H1 (cell line): ENCODE measurements around the gene KLF14. TPM values are rescaled to one million over a fixed set of nuclear protein-coding genes. Genes with fewer than 3 reads are reported as not detected.

Experiments
- CTCF ChIA-PET: fragments of 300-600 bp; sonication (Branson Sonifier 250); formaldehyde crosslinking; loops from one replicate; lab custom pipeline; 2021; ENCODE audit not compliant: partially characterized antibody; lab: Charles Lee
- POLR2A ChIA-PET: fragments of 300-600 bp; sonication (Branson Sonifier 250); formaldehyde crosslinking; loops from one replicate; lab custom pipeline; 2021; ENCODE audit warnings: inconsistent platforms; ENCODE audit not compliant: partially characterized antibody; lab: Charles Lee
- DNase-seq, 2 experiments: peaks; one replicate each; pipeline versions ENCODE4 v3.0.0 to v3.0.0-alpha.2; 2010 to 2022; ENCODE audit warnings: low spot score in 2 of 2, low read depth in 1 of 2, mixed read lengths in 1 of 2
- FAIRE-seq: peaks from 2 replicates; lab custom pipeline; 2011; peaks lifted over from hg19 to GRCh38; lab: Jason Lieb, UNC
- H2AFZ ChIP-seq: 2 replicates; pipeline ENCODE4 v1.8.1; 2012; ENCODE audit warnings: low read length, inconsistent platforms
- H2AK5ac ChIP-seq: 2 replicates; pipeline ENCODE4 v1.6.1; 2013; ENCODE audit warnings: low read depth, low read length
- H2BK120ac ChIP-seq: replicated peaks from 2 replicates; pipeline ENCODE3; 2013; ENCODE audit warnings: low read depth, low read length, inconsistent platforms
- H2BK12ac ChIP-seq: 2 replicates; pipeline ENCODE4 v1.6.1; 2013; ENCODE audit warnings: low read depth, low read length
- H2BK15ac ChIP-seq: 2 replicates; pipeline ENCODE4 v1.6.1; 2013; ENCODE audit warnings: low read length
- H2BK20ac ChIP-seq: 2 replicates; pipeline ENCODE4 v1.6.1; 2013; ENCODE audit warnings: low read length
- H2BK5ac ChIP-seq: 2 replicates; pipeline ENCODE4 v1.6.1; 2013; ENCODE audit warnings: low read depth, low read length
- H3K14ac ChIP-seq: 2 replicates; pipeline ENCODE4 v1.6.1; 2013; ENCODE audit warnings: inconsistent platforms; ENCODE audit not compliant: insufficient read length
- H3K18ac ChIP-seq: 2 replicates; pipeline ENCODE4 v1.6.1; 2013; ENCODE audit warnings: low read length; ENCODE audit errors: extremely low read depth
- H3K23ac ChIP-seq: 2 replicates; pipeline ENCODE4 v1.6.1; 2013; ENCODE audit warnings: inconsistent platforms; ENCODE audit not compliant: insufficient read length
- H3K23me2 ChIP-seq: 2 replicates; pipeline ENCODE4 v1.6.1; 2013; ENCODE audit warnings: low read depth, low read length
- H3K27ac ChIP-seq: 2 replicates; pipeline ENCODE4 v1.6.1; 2011; ENCODE audit warnings: low read depth, low read length, inconsistent platforms
- H3K27me3 ChIP-seq, 4 experiments: replicated peaks in 1 of 4; 1 replicate in 1 of 4; 2 replicates in 3 of 4; pipeline versions ENCODE4 v1.6.1 to v1.8.1; 2011 to 2013; ENCODE audit warnings: low read length in 3 of 4, mild to moderate bottlenecking in 3 of 4, inconsistent platforms in 2 of 4, mixed read lengths in 2 of 4, moderate library complexity in 1 of 4; ENCODE audit not compliant: control insufficient read depth in 3 of 4, insufficient read depth in 3 of 4; ENCODE audit errors: extremely low read depth in 1 of 4
- H3K36me3 ChIP-seq, 4 experiments: 2 replicates each; pipeline versions ENCODE4 v1.6.1 to v1.8.1; 2011 to 2013; ENCODE audit warnings: mild to moderate bottlenecking in 4 of 4, low read length in 3 of 4, moderate library complexity in 2 of 4, control low read depth in 1 of 4, inconsistent platforms in 1 of 4; ENCODE audit not compliant: insufficient read depth in 4 of 4, control insufficient read depth in 2 of 4
- H3K4ac ChIP-seq: replicated peaks from 2 replicates; pipeline ENCODE3; 2013; ENCODE audit warnings: low read length, low read depth, mixed read lengths, inconsistent platforms; ENCODE audit not compliant: insufficient read length
- H3K4me1 ChIP-seq, 4 experiments: replicated peaks in 1 of 4; 1 replicate in 1 of 4; 2 replicates in 3 of 4; pipeline versions ENCODE4 v1.6.1 to v1.8.1; 2011 to 2013; ENCODE audit warnings: low read length in 3 of 4, inconsistent platforms in 2 of 4, mixed read lengths in 1 of 4; ENCODE audit not compliant: insufficient read depth in 4 of 4, control insufficient read depth in 3 of 4
- H3K4me2 ChIP-seq, 2 experiments: 2 replicates each; pipeline versions ENCODE4 v1.6.1 to v1.8.1; 2011 to 2013; ENCODE audit warnings: low read depth in 2 of 2, low read length in 2 of 2, control low read depth in 1 of 2, inconsistent platforms in 1 of 2, mild to moderate bottlenecking in 1 of 2; ENCODE audit not compliant: insufficient read depth in 1 of 2
- H3K4me3 ChIP-seq, 4 experiments: fragments of 200-600, 300-600 bp in 1 of 4; sonication (generic), shearing (Covaris generic), sonication (Bioruptor Twin) in 1 of 4; 2 replicates each; pipeline versions ENCODE4 v1.5.1 to v1.8.1; 2011 to 2016; ENCODE audit warnings: low read length in 4 of 4, low read depth in 3 of 4, control low read depth in 2 of 4, inconsistent platforms in 2 of 4, mild to moderate bottlenecking in 2 of 4, mixed read lengths in 1 of 4, moderate library complexity in 1 of 4; ENCODE audit not compliant: insufficient read depth in 2 of 4; ENCODE audit errors: extremely low read depth in 1 of 4
- H3K56ac ChIP-seq: replicated peaks from 2 replicates; pipeline ENCODE3; 2013; ENCODE audit warnings: low read depth, mild to moderate bottlenecking, mixed read lengths, low read length, inconsistent platforms; ENCODE audit not compliant: insufficient read length
- H3K79me1 ChIP-seq: 2 replicates; pipeline ENCODE4 v1.6.1; 2013; ENCODE audit warnings: low read depth, low read length, control low read depth
- H3K79me2 ChIP-seq, 2 experiments: 2 replicates each; pipeline versions ENCODE4 v1.6.1 to v1.8.1; 2012 to 2013; ENCODE audit warnings: low read length in 2 of 2, mild to moderate bottlenecking in 2 of 2, inconsistent platforms in 1 of 2; ENCODE audit not compliant: insufficient read depth in 2 of 2, control insufficient read depth in 1 of 2
- H3K9ac ChIP-seq, 4 experiments: replicated peaks in 1 of 4; 1 replicate in 1 of 4; 2 replicates in 3 of 4; pipeline versions ENCODE4 v1.6.1 to v1.8.1; 2011 to 2013; ENCODE audit warnings: low read depth in 3 of 4, low read length in 3 of 4, control low read depth in 2 of 4, mild to moderate bottlenecking in 2 of 4, moderate library complexity in 2 of 4, inconsistent platforms in 1 of 4; ENCODE audit errors: extremely low read depth in 1 of 4
- H3K9me3 ChIP-seq, 2 experiments: 2 replicates each; pipeline versions ENCODE4 v1.6.1 to v1.8.1; 2012 to 2013; ENCODE audit warnings: mild to moderate bottlenecking in 2 of 2, moderate library complexity in 2 of 2, control low read depth in 1 of 2, inconsistent platforms in 1 of 2, low read depth in 1 of 2, low read length in 1 of 2, mixed read lengths in 1 of 2; ENCODE audit not compliant: insufficient read depth in 2 of 2
- H4K20me1 ChIP-seq, 2 experiments: replicated peaks in 1 of 2; 2 replicates each; pipeline versions ENCODE3 to v1.8.1; 2011 to 2013; ENCODE audit warnings: inconsistent platforms in 2 of 2, low read length in 2 of 2, mild to moderate bottlenecking in 1 of 2; ENCODE audit not compliant: insufficient read depth in 2 of 2, control insufficient read depth in 1 of 2
- H4K5ac ChIP-seq: 2 replicates; pipeline ENCODE4 v1.6.1; 2013; ENCODE audit warnings: low read length, low read depth, mixed read lengths, inconsistent platforms; ENCODE audit not compliant: insufficient read length
- H4K8ac ChIP-seq: 2 replicates; pipeline ENCODE4 v1.8.0; 2013; ENCODE audit warnings: mild to moderate bottlenecking, moderate library complexity, low read length, inconsistent platforms; ENCODE audit not compliant: insufficient read depth; ENCODE audit errors: extremely low read depth
- H4K91ac ChIP-seq: replicated peaks from 2 replicates; pipeline ENCODE3; 2013; ENCODE audit warnings: low read length, mixed read lengths, inconsistent platforms; ENCODE audit not compliant: insufficient read length
- BACH1 ChIP-seq: IDR thresholded peaks from 2 replicates; pipeline ENCODE4 v1.6.1; 2012; ENCODE audit warnings: low read length, improper control_type of control experiment
- KDM1A ChIP-seq: fragments of 200-600, 300-600 bp; sonication (generic); IDR thresholded peaks from 2 replicates; pipeline ENCODE4 v1.7.1; 2016; ENCODE audit warnings: mild to moderate bottlenecking, low read length, borderline replicate concordance
- WGBS, 2 experiments: shearing (Covaris generic) in 1 of 2; methylation state at CpG; one replicate each; pipeline versions ENCODE4 v1.1.6 to v1.1.7; 2013 to 2015; ENCODE audit warnings: low lambda C conversion rate in 2 of 2, mixed read lengths in 2 of 2, inconsistent platforms in 1 of 2, low coverage in 1 of 2, missing lambda C conversion rate in 1 of 2; ENCODE audit not compliant: insufficient replicate concordance in 2 of 2, insufficient coverage in 1 of 2, insufficient read length in 1 of 2; ENCODE audit errors: extremely low coverage in 1 of 2, missing lambda C conversion rate in 1 of 2; 5-methylcytosine and 5-hydroxymethylcytosine counted together
- polyA plus RNA-seq, 7 experiments: library from polyadenylated mRNA; depleted of rRNA in 3 of 7; stranded (reverse) in 5 of 7; unstranded in 2 of 7; fragments of >200 nt in 5 of 7; fragments of 200-250 nt in 2 of 7; gene quantifications; 1 replicate in 5 of 7; 2 replicates in 1 of 7; 4 replicates in 1 of 7; pipeline versions ENCODE4 v1.2.1 to v1.2.3, GENCODE V29; 2011 to 2013; ENCODE audit warnings: missing spikeins in 2 of 7, mixed read lengths in 2 of 7
- total RNA-seq: library from RNA; stranded (reverse); fragmentation: NEBNext Ultra II Directional; extraction: Animal tissue kit (Norgen Biotek cat#: 25700); gene quantifications from 2 replicates; pipeline ENCODE4 v1.2.1, GENCODE V29; 2021

Gene KLF14
- total and polyA plus RNA-seq, 2 of the 8 experiments (the other 6 are each of a cell fraction or from before 2014, with no cell fraction given) = 0.02 TPM; not detected in 1

DNA sequence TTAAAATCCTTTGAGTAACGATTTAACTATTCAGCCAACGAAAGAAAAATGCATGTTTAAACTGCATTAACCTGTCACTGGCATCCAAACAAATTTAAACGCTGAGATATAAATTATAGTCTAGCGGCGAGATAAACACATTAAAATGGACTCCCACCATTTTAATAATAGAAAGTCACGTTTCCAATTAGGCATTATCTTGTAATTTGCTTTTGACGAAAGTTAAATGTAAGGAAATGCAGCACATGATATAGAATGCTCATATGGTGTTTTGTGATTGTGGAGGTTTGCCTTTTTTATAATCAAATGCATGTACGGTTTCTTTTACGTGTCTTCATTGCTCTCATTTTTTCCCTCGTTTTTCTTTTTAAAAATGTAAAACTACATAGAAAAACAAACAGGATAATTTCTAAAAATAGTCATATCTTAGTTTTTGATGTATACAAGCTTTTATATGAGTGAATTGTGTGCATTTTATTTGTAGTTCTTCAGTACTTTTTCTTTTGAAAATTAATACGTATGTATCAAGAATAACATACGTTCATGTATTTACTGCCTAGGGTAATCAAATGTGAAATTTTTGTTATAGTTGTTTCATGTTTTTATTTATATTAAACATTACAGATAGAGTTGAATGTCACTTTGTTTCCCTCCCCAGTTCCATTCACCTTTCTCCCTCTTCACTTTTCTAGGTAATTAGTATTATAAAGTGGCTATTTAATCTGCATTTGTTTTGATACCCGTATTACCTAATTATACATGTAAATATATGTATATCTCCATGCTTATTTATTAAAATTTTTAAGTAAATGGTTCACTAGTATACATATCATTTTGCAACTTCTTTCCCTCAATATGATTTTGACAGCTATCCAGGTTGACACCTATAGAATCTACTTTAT, 1.1 kb upstream of the KLF14 start:
- no peak overlapping the region for H3K56ac ChIP-seq
- WGBS, 2 experiments = 42% methylated on average over 13 of the region's 13 CpGs; no CpG with 5 or more reads in 1 of the 2 experiments
- H3K18ac ChIP-seq = no peak overlapping the region
- no peaks in the 10 kb centered on the region for H3K9me3 ChIP-seq
- DNase-seq = no peak
- H2BK12ac ChIP-seq = no peak overlapping the region
- peaks cover 27 to 66% (median 49%) of the 10 kb centered on the region in 4 experiments for H3K27me3 ChIP-seq
- H3K27ac ChIP-seq = no peak overlapping the region
- H3K79me1 ChIP-seq = no peaks in the 10 kb centered on the region
- no peak overlapping the region for H4K91ac ChIP-seq
- TF ChIP-seq KDM1A (0 out of 2 replicates have a peak, but pooled peaks have one; percentile 3), BACH1 (no peak)
- ChIA-PET POLR2A (no interaction called here), CTCF (no interaction called here)
- no peak overlapping the region for H3K9ac ChIP-seq
- H3K4me1 ChIP-seq = 0 out of 7 replicates have a peak, but pooled peaks cover 0 to 4% (median 0%) of the 10 kb centered on the region in 4 experiments
- H4K20me1 ChIP-seq = peaks cover 0 to 8% of the 10 kb centered on the region in 2 experiments
- no peak for FAIRE-seq
- H2AFZ ChIP-seq = no peak overlapping the region
- H2BK20ac ChIP-seq = no peak overlapping the region
- H3K79me2 ChIP-seq = no peaks in the 10 kb centered on the region
- H3K4me2 ChIP-seq = peak overlapping the region; percentile 63 to 84; a peak in 3 of 4 replicates
- H2BK15ac ChIP-seq = no peak overlapping the region
- H2AK5ac ChIP-seq = no peak overlapping the region
- H3K4me3 ChIP-seq = peak overlapping the region in 3 of 4 experiments; percentile 36 to 70 (median 51); a peak in 5 of 8 replicates
- no peak overlapping the region for H3K14ac ChIP-seq
- H4K5ac ChIP-seq = no peak overlapping the region
- no peak overlapping the region for H2BK5ac ChIP-seq
- H3K23me2 ChIP-seq = peaks cover 2% of the 10 kb centered on the region; the same call in 1 of the 2 replicates
- no peaks in the 10 kb centered on the region; a peak in 1 of 8 replicates for H3K36me3 ChIP-seq
- no peak overlapping the region for H3K4ac ChIP-seq
- no peak overlapping the region for H2BK120ac ChIP-seq
- H3K23ac ChIP-seq = no peak overlapping the region
- H4K8ac ChIP-seq = no peak overlapping the region
